NCI-H2171 (cell line): Measurements from ENCODE around the gene CUTA.
A peak's percentile ranks its signal among the peaks of the same experiment; 100 is the strongest.

Experiments
- DNase-seq: peaks from one replicate; lab custom pipeline; 2025; lab: John Stamatoyannopoulos, UW

Gene CUTA

GRCh38 chr6:33420491-33421343 is 2.8 kb upstream of the CUTA start:
- DNase-seq: peak; percentile 19

GRCh38 chr6:33419580-33420490 is 1.9 kb upstream of the CUTA start, which contains the start of gene SYNGAP1:
SYNGAP1 (plus strand) TSS chr6:33420065; CDS start chr6:33420265, 200 bp downstream.
- peak; percentile 65 for DNase-seq

GRCh38 chr6:33418690-33419291 is 884 bp upstream of the CUTA start:
- DNase-seq: no peak

- no peak for DNase-seq
Measured at GRCh38 chr6:33417128-33417902, 592 bp downstream of the CUTA start.

- no peak for DNase-seq
Measured at GRCh38 chr6:33416386-33417127, 1.4 kb downstream of the CUTA start.

- DNase-seq: no peak
Measured at GRCh38 chr6:33415831-33416230, 2.1 kb downstream of the CUTA start.

GRCh38 chr6:33414592-33415271 is 3.2 kb downstream of the CUTA start:
- DNase-seq: no peak

- no peak for DNase-seq
Measured at GRCh38 chr6:33413241-33414120, 4.4 kb downstream of the CUTA start.

- DNase-seq: no peak
Measured at GRCh38 chr6:33412140-33413009, 5.5 kb downstream of the CUTA start.

- no peak for DNase-seq
Measured at GRCh38 chr6:33411632-33412005, 6.3 kb downstream of the CUTA start.

GRCh38 chr6:33410711-33411631 is 6.9 kb downstream of the CUTA start, which contains the start of gene PHF1:
PHF1 (plus strand) TSS chr6:33411014; CDS start chr6:33412264, 1,250 bp downstream.
- DNase-seq: peak; percentile 62

GRCh38 chr6:33410050-33410710 is 7.7 kb downstream of the CUTA start:
- DNase-seq: peak; percentile 100

GRCh38 chr6:33407132-33407718 is 10.7 kb downstream of the CUTA start:
- DNase-seq: no peak

- DNase-seq: no peak
Measured at GRCh38 chr6:33406126-33406525, 11.8 kb downstream of the CUTA start.

GRCh38 chr6:33405386-33405940 is 12.4 kb downstream of the CUTA start:
- no peak for DNase-seq

GRCh38 chr6:33404884-33405283 is 13.0 kb downstream of the CUTA start:
- DNase-seq: no peak
